Breast epithelium (tissue), 3 donors: ENCODE measurements around the gene ALDH1L1.

ENCODE experiments used
- POLR2AphosphoS5 ChIP-seq, 3 donors: sonication (generic); formaldehyde crosslinking; IDR thresholded peaks; one replicate each; pipeline ENCODE4 v1.6.1; 2017; ENCODE audit warnings: antibody characterized with exemption in 3 of 3
- TF ChIP-seq, protein P1 (sequence below), 3 donors: fragments of 450-650 bp; IDR thresholded peaks; one replicate each; pipeline ENCODE4 v1.5.1; 2016 to 2017; ENCODE audit warnings: antibody characterized with exemption in 3 of 3, mild to moderate bottlenecking in 3 of 3, moderate library complexity in 3 of 3

DNA sequence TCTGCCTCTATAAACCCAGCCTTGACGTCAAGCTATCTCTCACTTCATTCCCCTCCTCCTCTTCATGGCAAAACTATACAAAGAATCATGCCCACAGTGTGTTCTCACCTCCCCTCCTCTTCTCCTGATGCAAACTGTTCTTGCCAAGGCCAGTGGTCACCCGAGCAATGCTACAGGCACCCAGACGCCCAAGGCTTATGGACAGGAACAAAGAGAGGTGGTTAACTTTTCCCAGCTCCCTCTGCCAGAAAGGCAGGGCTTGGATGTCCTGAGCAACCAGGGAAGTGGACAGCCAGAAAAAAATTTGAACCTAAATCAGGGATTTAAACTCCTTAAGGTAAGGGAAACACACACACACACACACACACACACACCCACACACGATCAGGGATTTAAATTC is 101.5 kb downstream of the ALDH1L1 start:
- TF ChIP-seq POLR2AphosphoS5 (IDR thresholded peaks at IDR 0.05) = no peak
- TF ChIP-seq, protein P1, sequence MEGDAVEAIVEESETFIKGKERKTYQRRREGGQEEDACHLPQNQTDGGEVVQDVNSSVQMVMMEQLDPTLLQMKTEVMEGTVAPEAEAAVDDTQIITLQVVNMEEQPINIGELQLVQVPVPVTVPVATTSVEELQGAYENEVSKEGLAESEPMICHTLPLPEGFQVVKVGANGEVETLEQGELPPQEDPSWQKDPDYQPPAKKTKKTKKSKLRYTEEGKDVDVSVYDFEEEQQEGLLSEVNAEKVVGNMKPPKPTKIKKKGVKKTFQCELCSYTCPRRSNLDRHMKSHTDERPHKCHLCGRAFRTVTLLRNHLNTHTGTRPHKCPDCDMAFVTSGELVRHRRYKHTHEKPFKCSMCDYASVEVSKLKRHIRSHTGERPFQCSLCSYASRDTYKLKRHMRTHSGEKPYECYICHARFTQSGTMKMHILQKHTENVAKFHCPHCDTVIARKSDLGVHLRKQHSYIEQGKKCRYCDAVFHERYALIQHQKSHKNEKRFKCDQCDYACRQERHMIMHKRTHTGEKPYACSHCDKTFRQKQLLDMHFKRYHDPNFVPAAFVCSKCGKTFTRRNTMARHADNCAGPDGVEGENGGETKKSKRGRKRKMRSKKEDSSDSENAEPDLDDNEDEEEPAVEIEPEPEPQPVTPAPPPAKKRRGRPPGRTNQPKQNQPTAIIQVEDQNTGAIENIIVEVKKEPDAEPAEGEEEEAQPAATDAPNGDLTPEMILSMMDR (IDR thresholded peaks at IDR 0.05) = no peak
